WTC11 (cell line): Measurements from ENCODE around the gene FREY1. TPM values are rescaled to one million over a fixed set of nuclear protein-coding genes. Genes with fewer than 3 reads are reported as not detected.

Source experiments
- ATAC-seq: fragments of 200-7000 bp; cut with Tn5 transposase; 2 replicates; pipeline ENCODE4 v1.10.0; 2021; ENCODE audit warnings: mild to moderate bottlenecking, moderate library complexity
- CTCF ChIA-PET: fragments of 300-600 bp; sonication (Branson Sonifier 250); formaldehyde crosslinking; loops from one replicate; lab custom pipeline; 2021; ENCODE audit warnings: antibody characterized with exemption; lab: Charles Lee
- POLR2A ChIA-PET: fragments of 350-600 bp; sonication (Branson Sonifier 250); formaldehyde crosslinking; loops from one replicate; lab custom pipeline; 2021; ENCODE audit warnings: antibody characterized with exemption; lab: Charles Lee
- DNase-seq: peaks from one replicate; pipeline ENCODE4 v3.0.0; 2021; ENCODE audit warnings: low spot score
- H3K27ac Mint-ChIP-seq: 2 replicates; pipeline ENCODE4 v1.8.0; 2021; ENCODE audit warnings: mixed read lengths
- H3K27me3 Mint-ChIP-seq: 2 replicates; pipeline ENCODE4 v1.8.0; 2021; ENCODE audit warnings: low read depth, mild to moderate bottlenecking, moderate library complexity, mixed read lengths
- H3K36me3 Mint-ChIP-seq: 2 replicates; pipeline ENCODE4 v1.8.0; 2021; ENCODE audit warnings: mixed read lengths
- H3K4me1 Mint-ChIP-seq: 2 replicates; pipeline ENCODE4 v1.8.0; 2022; ENCODE audit warnings: mixed read lengths
- H3K4me3 Mint-ChIP-seq: 2 replicates; pipeline ENCODE4 v1.8.0; 2021; ENCODE audit warnings: mild to moderate bottlenecking, moderate library complexity, mixed read lengths
- H3K9me3 Mint-ChIP-seq: 2 replicates; pipeline ENCODE4 v1.8.0; 2021; ENCODE audit warnings: mixed read lengths
- CREB1 ChIP-seq: sonication (generic); formaldehyde crosslinking; IDR thresholded peaks from 2 replicates; pipeline ENCODE4 v1.8.0; 2023; ENCODE audit warnings: mild to moderate bottlenecking, missing genetic modification reagents
- CREM ChIP-seq: sonication (generic); formaldehyde crosslinking; IDR thresholded peaks from 2 replicates; pipeline ENCODE4 v1.8.1; 2022; ENCODE audit warnings: mild to moderate bottlenecking, missing genetic modification reagents, moderate library complexity
- EMX1 ChIP-seq: fragments of 250-450 bp; sonication (Bioruptor Pico); IDR thresholded peaks from 2 replicates; pipeline ENCODE4 v1.8.0; 2021; ENCODE audit warnings: mild to moderate bottlenecking
- FOXK1 ChIP-seq: sonication (generic); formaldehyde crosslinking; IDR thresholded peaks from 2 replicates; pipeline ENCODE4 v1.8.0; 2022; ENCODE audit warnings: mild to moderate bottlenecking, moderate library complexity, missing genetic modification reagents
- KAT7 ChIP-seq: sonication (generic); formaldehyde crosslinking; IDR thresholded peaks from 2 replicates; pipeline ENCODE4 v1.8.1; 2023; ENCODE audit warnings: missing genetic modification reagents, mild to moderate bottlenecking, borderline replicate concordance
- MXD4 ChIP-seq: fragments of 250-450 bp; sonication (Bioruptor Pico); IDR thresholded peaks from 2 replicates; pipeline ENCODE4 v1.8.0; 2021; ENCODE audit warnings: mild to moderate bottlenecking, moderate library complexity, borderline replicate concordance
- OVOL2 ChIP-seq: fragments of 250-450 bp; sonication (Bioruptor Pico); IDR thresholded peaks from 2 replicates; pipeline ENCODE4 v1.9.0; 2021; ENCODE audit warnings: mild to moderate bottlenecking, borderline replicate concordance
- PRDM15 ChIP-seq: sonication (generic); formaldehyde crosslinking; IDR thresholded peaks from 2 replicates; pipeline ENCODE4 v1.8.0; 2022; ENCODE audit warnings: missing genetic modification reagents
- PRRX2 ChIP-seq: fragments of 250-450 bp; sonication (Bioruptor Pico); IDR thresholded peaks from 2 replicates; pipeline ENCODE4 v1.8.0; 2021; ENCODE audit warnings: mild to moderate bottlenecking
- RORB ChIP-seq: fragments of 250-450 bp; sonication (Bioruptor Pico); IDR thresholded peaks from 2 replicates; pipeline ENCODE4 v1.9.0; 2021; ENCODE audit warnings: mild to moderate bottlenecking
- SP1 ChIP-seq: sonication (generic); formaldehyde crosslinking; conservative IDR thresholded peaks from 2 replicates; pipeline ENCODE4 v1.8.1; 2022; ENCODE audit warnings: missing genetic modification reagents
- TP53 ChIP-seq: sonication (generic); formaldehyde crosslinking; IDR thresholded peaks from 2 replicates; pipeline ENCODE4 v1.8.1; 2023; ENCODE audit warnings: mild to moderate bottlenecking, missing genetic modification reagents
- ZBTB21 ChIP-seq: sonication (generic); formaldehyde crosslinking; IDR thresholded peaks from 2 replicates; pipeline ENCODE4 v1.8.1; 2023; ENCODE audit warnings: mild to moderate bottlenecking, missing genetic modification reagents, borderline replicate concordance
- ZNF232 ChIP-seq: sonication (generic); formaldehyde crosslinking; IDR thresholded peaks from 2 replicates; pipeline ENCODE4 v1.8.0; 2022; ENCODE audit warnings: mild to moderate bottlenecking, missing genetic modification reagents
- ZNF317 ChIP-seq: sonication (generic); formaldehyde crosslinking; IDR thresholded peaks from 2 replicates; pipeline ENCODE4 v1.8.1; 2023; ENCODE audit warnings: low read depth, mild to moderate bottlenecking, moderate library complexity, missing genetic modification reagents, borderline replicate concordance
- ZSCAN18 ChIP-seq: fragments of 250-450 bp; sonication (Bioruptor Pico); IDR thresholded peaks from 2 replicates; pipeline ENCODE4 v2.1.2; 2022; ENCODE audit warnings: mild to moderate bottlenecking, moderate library complexity
- total RNA-seq: library from RNA; stranded (reverse); gene quantifications from 3 replicates; pipeline ENCODE4 v1.2.3, GENCODE V29; 2021
- TF ChIP-seq, protein P1 (sequence below): sonication (generic); formaldehyde crosslinking; IDR thresholded peaks from 2 replicates; pipeline ENCODE4 v1.8.1; 2023; ENCODE audit warnings: mild to moderate bottlenecking, moderate library complexity, missing genetic modification reagents
- TF ChIP-seq, protein P2 (sequence below): sonication (generic); formaldehyde crosslinking; IDR thresholded peaks from 2 replicates; pipeline ENCODE4 v1.8.0; 2023; ENCODE audit warnings: missing genetic modification reagents

The FREY1 gene
- total RNA-seq, 1 experiment from 2014 or later: 2.1 TPM

DNA sequence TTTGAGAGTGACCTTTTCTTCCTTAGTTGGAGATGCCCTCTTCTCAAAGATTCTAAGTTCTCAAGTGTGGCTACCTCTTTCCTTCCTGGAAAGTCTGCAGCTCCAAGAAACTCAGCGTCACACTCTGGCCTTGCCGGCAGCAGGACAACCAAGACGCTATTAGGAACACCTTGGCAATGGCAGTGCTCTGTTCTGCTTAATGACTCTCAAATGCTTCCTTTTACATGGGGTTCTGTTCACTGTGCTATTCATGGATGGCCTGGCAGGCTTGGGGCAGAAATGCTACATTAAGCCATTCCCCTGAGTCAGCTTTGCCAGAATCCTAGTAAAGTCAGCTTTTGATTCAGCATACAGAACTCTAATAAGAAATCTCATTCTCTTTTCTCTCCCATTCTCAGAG lies 41.3 kb upstream of the FREY1 start:
- ChIA-PET POLR2A (no interaction called here), CTCF (interaction anchor here (0.9 to 2.4 kb wide), 3 partner anchors 17 to 58 kb away, joined by 3 to 10 read pairs (median 4); no protein-coding TSS in a partner anchor)
- no peak for ATAC-seq
- Mint-ChIP-seq H3K4me3 (no peak overlapping the region), H3K36me3 (peaks cover 27% of the 10 kb centered on the region), H3K27ac (no peak overlapping the region)
- TF ChIP-seq MXD4 (CRISPR knock-in tag): no peak
- TF ChIP-seq CREM: no peak
- TF ChIP-seq ZBTB21 (CRISPR knock-in tag): no peak
- TF ChIP-seq, all 79 proteins: peak for 0
- no peak for DNase-seq
- Mint-ChIP-seq H3K9me3 (no peaks in the 10 kb centered on the region), H3K4me1 (no peaks in the 10 kb centered on the region), H3K27me3 (no peaks in the 10 kb centered on the region)

- Mint-ChIP-seq H3K4me3 (no peak overlapping the region), H3K27ac (no peak overlapping the region), H3K4me1 (no peaks in the 10 kb centered on the region), H3K9me3 (no peaks in the 10 kb centered on the region), H3K36me3 (peaks cover 27% of the 10 kb centered on the region), H3K27me3 (no peaks in the 10 kb centered on the region)
- ATAC-seq (no peak), DNase-seq (no peak)
- ChIA-PET POLR2A (no interaction called here), CTCF (interaction anchor here (0.9 to 1.1 kb wide), 2 partner anchors 17 to 59 kb away, joined by 3 to 4 read pairs; no protein-coding TSS in a partner anchor)
- TF ChIP-seq KAT7: no peak
- TF ChIP-seq TP53 (CRISPR knock-in tag): no peak
- TF ChIP-seq, protein P1, sequence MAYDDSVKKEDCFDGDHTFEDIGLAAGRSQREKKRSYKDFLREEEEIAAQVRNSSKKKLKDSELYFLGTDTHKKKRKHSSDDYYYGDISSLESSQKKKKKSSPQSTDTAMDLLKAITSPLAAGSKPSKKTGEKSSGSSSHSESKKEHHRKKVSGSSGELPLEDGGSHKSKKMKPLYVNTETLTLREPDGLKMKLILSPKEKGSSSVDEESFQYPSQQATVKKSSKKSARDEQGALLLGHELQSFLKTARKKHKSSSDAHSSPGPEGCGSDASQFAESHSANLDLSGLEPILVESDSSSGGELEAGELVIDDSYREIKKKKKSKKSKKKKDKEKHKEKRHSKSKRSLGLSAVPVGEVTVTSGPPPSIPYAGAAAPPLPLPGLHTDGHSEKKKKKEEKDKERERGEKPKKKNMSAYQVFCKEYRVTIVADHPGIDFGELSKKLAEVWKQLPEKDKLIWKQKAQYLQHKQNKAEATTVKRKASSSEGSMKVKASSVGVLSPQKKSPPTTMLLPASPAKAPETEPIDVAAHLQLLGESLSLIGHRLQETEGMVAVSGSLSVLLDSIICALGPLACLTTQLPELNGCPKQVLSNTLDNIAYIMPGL: no peak
- no peak for TF ChIP-seq CREB1 (CRISPR knock-in tag)
- TF ChIP-seq ZNF232 (CRISPR knock-in tag): no peak
- TF ChIP-seq PRDM15: no peak
- no peak for TF ChIP-seq FOXK1 (CRISPR knock-in tag)
- no peak for TF ChIP-seq ZSCAN18 (CRISPR knock-in tag)
- TF ChIP-seq RORB (CRISPR knock-in tag): no peak
- no peak for TF ChIP-seq ZNF317
- TF ChIP-seq SP1: no peak
- TF ChIP-seq, protein P2, sequence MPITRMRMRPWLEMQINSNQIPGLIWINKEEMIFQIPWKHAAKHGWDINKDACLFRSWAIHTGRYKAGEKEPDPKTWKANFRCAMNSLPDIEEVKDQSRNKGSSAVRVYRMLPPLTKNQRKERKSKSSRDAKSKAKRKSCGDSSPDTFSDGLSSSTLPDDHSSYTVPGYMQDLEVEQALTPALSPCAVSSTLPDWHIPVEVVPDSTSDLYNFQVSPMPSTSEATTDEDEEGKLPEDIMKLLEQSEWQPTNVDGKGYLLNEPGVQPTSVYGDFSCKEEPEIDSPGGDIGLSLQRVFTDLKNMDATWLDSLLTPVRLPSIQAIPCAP: no peak
- no peak for TF ChIP-seq PRRX2 (CRISPR knock-in tag)
- TF ChIP-seq OVOL2 (CRISPR knock-in tag): no peak
- TF ChIP-seq EMX1 (CRISPR knock-in tag): no peak
These were observed 40.8 kb upstream of the FREY1 start for GRCh38 chr11:45947885-45948284.
